Bronchial epithelial cell (primary cell): Measurements from ENCODE around the gene DYNLT1. TPM values are rescaled to one million over a fixed set of nuclear protein-coding genes. Genes with fewer than 3 reads are reported as not detected.

Source experiments
- DNase-seq: peaks from one replicate; pipeline ENCODE4 v3.0.0-alpha.2; 2010; ENCODE audit warnings: low read depth
- FAIRE-seq: peaks from 2 replicates; lab custom pipeline; 2011; peaks lifted over from hg19 to GRCh38; lab: Jason Lieb, UNC
- H3K27me3 ChIP-seq: 2 replicates; pipeline ENCODE4 v1.5.1; 2011; ENCODE audit warnings: low read length; ENCODE audit not compliant: control insufficient read depth, insufficient read depth
- H3K36me3 ChIP-seq: 2 replicates; pipeline ENCODE4 v1.5.1; 2011; ENCODE audit warnings: low read length; ENCODE audit not compliant: control insufficient read depth, insufficient read depth
- H3K4me3 ChIP-seq: 2 replicates; pipeline ENCODE4 v1.5.1; 2011; ENCODE audit warnings: mild to moderate bottlenecking, low read depth, low read length, control low read depth
- total RNA-seq: library from RNA; depleted of rRNA; stranded (reverse); fragments of >200 nt; gene quantifications from 2 replicates; pipeline ENCODE4 v1.2.1, GENCODE V29; 2014
- TF ChIP-seq, protein P1 (sequence below): IDR thresholded peaks from 2 replicates; pipeline ENCODE4 v1.5.1; 2011; ENCODE audit warnings: mild to moderate bottlenecking, moderate library complexity, low read length, control low read depth, inconsistent platforms; ENCODE audit not compliant: insufficient read depth, severe bottlenecking

The DYNLT1 gene
- total RNA-seq, 1 donor from 2014 or later = 43.4 TPM

DNA sequence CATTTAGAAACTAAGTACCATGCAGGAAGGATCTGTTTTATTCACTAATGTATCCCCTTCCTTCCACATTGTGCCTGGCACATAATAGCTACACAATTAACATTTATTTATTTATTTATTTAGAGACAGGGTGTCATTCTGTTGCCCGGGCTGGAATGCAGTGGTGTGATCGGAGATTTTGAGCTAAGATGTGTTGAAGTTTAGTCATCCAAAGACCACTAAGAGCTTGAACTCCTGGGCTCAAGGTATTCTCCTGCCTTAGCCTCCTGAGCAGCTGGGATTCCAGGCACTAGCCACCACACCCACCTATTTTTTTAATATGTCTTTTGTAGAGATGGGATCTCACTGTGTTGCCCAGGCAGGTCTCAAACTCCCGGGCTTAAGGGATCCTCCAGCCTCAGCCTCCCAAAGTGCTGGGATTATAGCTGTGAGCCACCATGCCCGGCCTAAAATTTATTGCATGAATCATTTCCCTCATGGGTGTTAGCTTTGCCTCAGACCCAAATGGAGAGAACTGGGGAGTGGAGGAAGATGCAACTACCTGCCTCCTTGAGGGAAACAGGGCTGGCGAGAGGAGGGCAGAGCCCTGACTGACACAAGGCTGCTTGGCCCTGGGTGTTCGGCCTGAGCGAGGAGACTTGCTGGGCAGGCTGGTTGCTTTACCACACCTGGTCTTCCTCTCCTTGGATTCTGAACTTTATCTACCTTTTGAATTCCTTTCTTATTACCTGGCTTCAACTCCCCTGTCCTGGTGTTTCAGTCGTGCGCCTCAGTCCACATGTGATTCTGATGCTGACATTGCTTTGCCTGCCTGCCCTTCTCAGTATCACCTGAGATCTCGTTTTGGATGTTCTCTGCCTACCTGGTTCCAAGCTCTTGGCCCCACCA is 1.7 kb upstream of the DYNLT1 start:
- TF ChIP-seq, protein P1, sequence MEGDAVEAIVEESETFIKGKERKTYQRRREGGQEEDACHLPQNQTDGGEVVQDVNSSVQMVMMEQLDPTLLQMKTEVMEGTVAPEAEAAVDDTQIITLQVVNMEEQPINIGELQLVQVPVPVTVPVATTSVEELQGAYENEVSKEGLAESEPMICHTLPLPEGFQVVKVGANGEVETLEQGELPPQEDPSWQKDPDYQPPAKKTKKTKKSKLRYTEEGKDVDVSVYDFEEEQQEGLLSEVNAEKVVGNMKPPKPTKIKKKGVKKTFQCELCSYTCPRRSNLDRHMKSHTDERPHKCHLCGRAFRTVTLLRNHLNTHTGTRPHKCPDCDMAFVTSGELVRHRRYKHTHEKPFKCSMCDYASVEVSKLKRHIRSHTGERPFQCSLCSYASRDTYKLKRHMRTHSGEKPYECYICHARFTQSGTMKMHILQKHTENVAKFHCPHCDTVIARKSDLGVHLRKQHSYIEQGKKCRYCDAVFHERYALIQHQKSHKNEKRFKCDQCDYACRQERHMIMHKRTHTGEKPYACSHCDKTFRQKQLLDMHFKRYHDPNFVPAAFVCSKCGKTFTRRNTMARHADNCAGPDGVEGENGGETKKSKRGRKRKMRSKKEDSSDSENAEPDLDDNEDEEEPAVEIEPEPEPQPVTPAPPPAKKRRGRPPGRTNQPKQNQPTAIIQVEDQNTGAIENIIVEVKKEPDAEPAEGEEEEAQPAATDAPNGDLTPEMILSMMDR = no peak
- DNase-seq (peak; percentile 83), FAIRE-seq (no peak)

DNA sequence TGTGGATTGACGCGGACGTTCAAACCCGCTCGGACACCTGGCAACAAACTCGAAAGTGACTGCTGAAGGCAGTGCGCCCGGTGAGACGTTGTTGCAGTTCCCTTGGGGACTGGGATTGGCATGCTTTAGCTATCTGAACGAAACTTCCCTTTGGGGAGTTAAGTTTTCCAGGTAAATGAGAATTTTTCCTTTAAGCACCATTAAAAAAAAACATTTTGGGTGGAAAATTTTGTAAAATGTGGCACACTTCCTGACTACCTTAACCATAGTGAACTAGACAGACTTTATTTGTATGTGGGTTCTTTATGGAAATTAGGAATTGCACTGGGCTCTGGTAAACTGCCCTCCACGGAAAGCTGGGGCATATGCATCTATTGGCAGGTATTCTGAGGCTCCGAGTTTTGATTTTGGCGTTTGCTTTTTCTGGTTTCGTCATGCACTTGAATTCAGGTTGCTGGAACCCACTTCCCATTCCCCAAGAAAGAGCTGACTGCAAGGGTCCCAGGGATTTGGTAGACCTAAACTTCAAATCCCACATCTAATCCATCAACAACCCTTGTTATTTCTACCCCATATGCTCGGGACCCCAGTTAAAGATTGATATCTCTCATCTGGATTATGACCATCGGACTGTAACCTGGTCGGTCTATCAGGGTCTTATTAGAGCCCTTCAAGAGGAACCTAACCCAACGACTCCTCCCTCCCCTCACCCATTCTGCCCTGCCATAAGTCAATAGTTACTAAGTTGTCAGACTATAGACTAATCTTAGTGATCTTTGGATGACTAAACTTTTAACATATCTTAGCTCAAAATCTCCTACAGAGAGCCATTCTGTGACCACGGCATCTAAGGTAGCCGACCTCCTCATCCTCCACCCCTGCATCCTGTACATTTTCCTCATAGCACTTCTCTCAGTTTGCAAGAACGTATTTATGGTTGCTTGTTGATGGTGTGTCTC is 800 bp upstream of the DYNLT1 start:
- TF ChIP-seq, protein P1 = no peak
- DNase-seq = no peak
- no peaks in the 10 kb centered on the region for H3K27me3 ChIP-seq
- H3K4me3 ChIP-seq = peak overlapping the region; percentile 98
- FAIRE-seq = no peak
- H3K36me3 ChIP-seq = peaks cover 2% of the 10 kb centered on the region

More for the DNA sequence above, 1.7 kb upstream of the DYNLT1 start:
- H3K36me3 ChIP-seq = no peaks in the 10 kb centered on the region
- H3K4me3 ChIP-seq = no peak overlapping the region
- no peaks in the 10 kb centered on the region for H3K27me3 ChIP-seq

DNA sequence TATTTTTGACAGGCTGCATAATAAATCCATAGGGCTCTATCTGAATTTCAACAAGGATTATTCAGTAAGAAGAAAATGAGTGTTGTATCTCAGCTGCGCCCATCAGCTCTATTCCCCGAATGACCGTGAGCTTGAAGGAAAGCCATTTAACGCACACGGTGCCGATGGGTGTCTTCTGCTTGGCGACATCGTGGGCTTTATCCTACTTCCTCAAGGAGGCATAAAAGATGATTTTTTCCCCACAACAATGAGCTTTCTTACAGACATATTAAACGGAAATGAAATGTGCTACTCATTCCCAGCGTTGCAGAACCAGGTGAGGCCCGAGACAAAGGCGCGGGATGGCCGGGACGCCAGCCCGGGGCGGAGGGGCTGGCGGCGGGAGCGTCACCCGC is 710 bp downstream of the DYNLT1 start:
- no peak for FAIRE-seq
- H3K27me3 ChIP-seq = no peaks in the 10 kb centered on the region
- H3K4me3 ChIP-seq = peak overlapping the region; percentile 98
- TF ChIP-seq, protein P1 = no peak
- no peak for DNase-seq
- peaks cover 5% of the 10 kb centered on the region for H3K36me3 ChIP-seq

DNA sequence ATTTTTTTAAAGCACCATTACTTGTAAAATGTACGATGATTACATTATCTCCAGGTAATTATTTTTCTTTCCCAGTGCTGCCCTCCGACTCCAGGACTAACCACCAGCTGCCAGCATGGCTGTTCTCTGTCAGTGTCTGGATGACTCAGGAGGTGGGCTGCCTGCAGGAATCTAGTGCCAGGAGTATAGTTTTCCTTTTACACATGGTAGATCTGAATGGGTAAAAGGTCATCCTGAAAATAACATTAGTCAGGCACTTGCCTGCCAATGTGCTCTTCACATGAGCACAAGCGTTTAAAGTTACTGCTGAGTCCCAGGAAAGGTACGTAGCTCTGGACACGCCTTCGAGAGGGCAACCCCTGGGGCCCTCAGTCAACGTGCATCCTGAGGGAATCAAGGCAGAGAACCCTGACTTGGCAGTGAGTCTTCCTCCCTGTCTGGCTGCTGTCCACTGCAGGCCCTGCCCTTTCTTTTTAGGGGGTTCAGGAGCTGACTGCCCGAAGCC is 2.4 kb downstream of the DYNLT1 start:
- TF ChIP-seq, protein P1 = no peak
- FAIRE-seq = no peak
- no peak overlapping the region for H3K4me3 ChIP-seq

DNA sequence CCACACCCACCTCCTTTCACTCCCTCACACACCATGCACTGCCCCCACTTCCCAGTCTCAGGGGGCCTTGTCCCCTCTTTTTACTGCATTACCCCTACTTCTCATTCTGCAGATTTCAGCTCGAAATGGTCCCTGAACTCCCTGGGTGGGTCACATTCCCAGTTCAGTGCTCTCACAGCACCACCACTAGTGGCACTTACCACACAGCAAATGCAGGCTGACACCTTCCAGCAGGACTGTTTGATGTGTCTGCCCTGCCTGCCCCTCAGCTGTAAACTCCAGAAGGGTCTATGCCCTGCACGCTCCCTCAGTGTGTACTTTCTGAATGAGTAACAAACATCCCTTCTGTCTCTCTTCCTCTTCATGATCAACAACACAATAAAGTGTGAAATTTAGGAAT is 4.0 kb downstream of the DYNLT1 start:
- TF ChIP-seq, protein P1 = no peak
- FAIRE-seq (no peak), DNase-seq (no peak)
- Histone ChIP-seq H3K4me3 (no peak overlapping the region), H3K27me3 (no peaks in the 10 kb centered on the region), H3K36me3 (peaks cover 11% of the 10 kb centered on the region)

More for the DNA sequence above, 2.4 kb downstream of the DYNLT1 start:
- peak; percentile 91 for DNase-seq
- Histone ChIP-seq H3K27me3 (no peaks in the 10 kb centered on the region), H3K36me3 (peaks cover 7% of the 10 kb centered on the region)
